Measurements from ENCODE around the gene BNIPL.

DNA sequence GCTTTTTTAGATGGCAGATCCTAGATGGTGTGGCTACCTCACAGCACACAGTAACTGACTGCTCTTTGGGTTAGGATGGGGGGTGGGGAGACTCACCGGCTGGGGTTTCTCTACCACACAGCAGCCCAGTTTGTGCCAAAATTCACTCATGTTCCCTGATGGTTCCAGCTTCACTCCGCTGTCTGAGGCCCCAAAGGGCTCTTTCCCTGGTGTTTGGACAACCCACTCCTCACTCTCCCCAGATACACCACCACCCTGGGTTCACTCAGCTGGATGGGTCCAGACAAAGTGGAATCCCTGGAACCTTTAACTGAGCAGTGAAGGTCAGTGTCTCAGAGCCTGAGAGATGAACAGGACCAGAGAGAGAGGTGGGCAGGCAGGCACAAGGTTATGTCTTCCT is 19.2 kb downstream of the BNIPL start:
- TF ChIP-seq EZH2phosphoT487 (conservative IDR thresholded peaks at IDR 0.05; ENCODE audit: low read length) = no peak
- TF ChIP-seq, protein P1, sequence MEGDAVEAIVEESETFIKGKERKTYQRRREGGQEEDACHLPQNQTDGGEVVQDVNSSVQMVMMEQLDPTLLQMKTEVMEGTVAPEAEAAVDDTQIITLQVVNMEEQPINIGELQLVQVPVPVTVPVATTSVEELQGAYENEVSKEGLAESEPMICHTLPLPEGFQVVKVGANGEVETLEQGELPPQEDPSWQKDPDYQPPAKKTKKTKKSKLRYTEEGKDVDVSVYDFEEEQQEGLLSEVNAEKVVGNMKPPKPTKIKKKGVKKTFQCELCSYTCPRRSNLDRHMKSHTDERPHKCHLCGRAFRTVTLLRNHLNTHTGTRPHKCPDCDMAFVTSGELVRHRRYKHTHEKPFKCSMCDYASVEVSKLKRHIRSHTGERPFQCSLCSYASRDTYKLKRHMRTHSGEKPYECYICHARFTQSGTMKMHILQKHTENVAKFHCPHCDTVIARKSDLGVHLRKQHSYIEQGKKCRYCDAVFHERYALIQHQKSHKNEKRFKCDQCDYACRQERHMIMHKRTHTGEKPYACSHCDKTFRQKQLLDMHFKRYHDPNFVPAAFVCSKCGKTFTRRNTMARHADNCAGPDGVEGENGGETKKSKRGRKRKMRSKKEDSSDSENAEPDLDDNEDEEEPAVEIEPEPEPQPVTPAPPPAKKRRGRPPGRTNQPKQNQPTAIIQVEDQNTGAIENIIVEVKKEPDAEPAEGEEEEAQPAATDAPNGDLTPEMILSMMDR (IDR thresholded peaks at IDR 0.05; ENCODE audit: insufficient read depth, low read length, poor library complexity, severe bottlenecking) = no peak

Measured in SU-DHL-6 (cell line).